H1 (cell line): ENCODE results near the gene ZNF180. TPM values are rescaled to one million over a fixed set of nuclear protein-coding genes. Genes with fewer than 3 reads are reported as not detected.

Source experiments
- CBX5 ChIP-seq: fragments of 300-800, 300-1000 bp; sonication (generic); IDR thresholded peaks from 2 replicates; pipeline ENCODE4 v1.7.1; 2016; ENCODE audit warnings: antibody characterized with exemption, low read length, low read depth
- MAX ChIP-seq: IDR thresholded peaks from 2 replicates; pipeline ENCODE4 v1.6.1; 2012; ENCODE audit warnings: inconsistent platforms
- NRF1 ChIP-seq: IDR thresholded peaks from 2 replicates; pipeline ENCODE4 v1.6.1; 2011; ENCODE audit warnings: mild to moderate bottlenecking, low read depth, low read length, improper control_type of control experiment
- SIRT6 ChIP-seq: IDR thresholded peaks from one replicate; pipeline ENCODE4 v1.7.1; 2012; ENCODE audit warnings: low read length, inconsistent platforms
- TAF1 ChIP-seq: IDR thresholded peaks from 2 replicates; pipeline ENCODE4 v1.6.1; 2011; ENCODE audit warnings: mild to moderate bottlenecking, low read depth, low read length
- TBP ChIP-seq: IDR thresholded peaks from 2 replicates; pipeline ENCODE4 v1.6.1; 2011; ENCODE audit warnings: low read depth, low read length, improper control_type of control experiment
- TEAD4 ChIP-seq: IDR thresholded peaks from 2 replicates; pipeline ENCODE4 v1.6.1; 2012; ENCODE audit warnings: low read depth, low read length, inconsistent platforms, mixed read lengths
- polyA plus RNA-seq, 7 experiments: library from polyadenylated mRNA; depleted of rRNA in 3 of 7; stranded (reverse) in 5 of 7; unstranded in 2 of 7; fragments of >200 nt in 5 of 7; fragments of 200-250 nt in 2 of 7; gene quantifications; 1 replicate in 5 of 7; 2 replicates in 1 of 7; 4 replicates in 1 of 7; pipeline versions ENCODE4 v1.2.1 to v1.2.3, GENCODE V29; 2011 to 2013; ENCODE audit warnings: missing spikeins in 2 of 7, mixed read lengths in 2 of 7
- total RNA-seq: library from RNA; stranded (reverse); fragmentation: NEBNext Ultra II Directional; extraction: Animal tissue kit (Norgen Biotek cat#: 25700); gene quantifications from 2 replicates; pipeline ENCODE4 v1.2.1, GENCODE V29; 2021

The ZNF180 gene
- total and polyA plus RNA-seq, 2 of the 8 experiments (the other 6 are each of a cell fraction or from before 2014, with no cell fraction given), result 1.3 to 8.5 TPM

DNA sequence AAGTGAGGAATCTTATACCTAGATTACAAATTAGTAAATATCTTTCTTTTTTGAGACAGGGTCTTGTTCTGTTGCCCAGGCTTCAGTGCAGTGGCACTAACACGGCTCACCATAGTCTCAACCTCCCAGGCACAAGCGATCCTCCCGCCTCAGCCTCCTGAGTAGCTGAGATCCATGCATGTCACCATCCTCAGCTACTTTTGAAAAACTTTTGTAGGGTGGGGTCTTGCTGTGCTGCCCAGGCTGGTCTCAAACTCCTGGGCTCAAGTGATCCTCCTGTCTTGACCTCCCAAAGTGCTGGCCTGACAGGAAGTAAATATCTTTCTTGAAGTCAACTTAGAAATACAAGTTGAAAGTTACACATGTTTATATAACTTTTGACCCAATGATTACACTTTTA is 49.2 kb upstream of the ZNF180 start (continued):
- no peak for TF ChIP-seq MAX
- no peak for TF ChIP-seq CBX5
- TF ChIP-seq NRF1, result no peak
- TF ChIP-seq SIRT6, result no peak
- no peak for TF ChIP-seq TBP
- TF ChIP-seq TEAD4, result no peak
- no peak for TF ChIP-seq TAF1
- TF ChIP-seq, all 59 proteins: peak for 0
